Epithelial cell of proximal tubule (primary cell): ENCODE results near the gene TBC1D1. TPM values are rescaled to one million over a fixed set of nuclear protein-coding genes. Genes with fewer than 3 reads are reported as not detected.

Source experiments
- DNase-seq: peaks from one replicate; pipeline ENCODE4 v3.0.0-alpha.2; 2011; ENCODE audit warnings: low read depth
- H3K4me3 ChIP-seq: 2 replicates; pipeline ENCODE4 v1.5.1; 2011; ENCODE audit warnings: low read depth, mild to moderate bottlenecking, low read length
- total RNA-seq: library from RNA; depleted of rRNA; stranded (reverse); fragments of >200 nt; gene quantifications from 2 replicates; pipeline ENCODE4 v1.2.3, GENCODE V29; 2015
- TF ChIP-seq, protein P1 (sequence below): conservative IDR thresholded peaks from 2 replicates; pipeline ENCODE4 v1.5.1; 2012; ENCODE audit warnings: low read depth, mild to moderate bottlenecking, low read length

Gene TBC1D1
- total RNA-seq, 1 donor from 2014 or later = 157 TPM

DNA sequence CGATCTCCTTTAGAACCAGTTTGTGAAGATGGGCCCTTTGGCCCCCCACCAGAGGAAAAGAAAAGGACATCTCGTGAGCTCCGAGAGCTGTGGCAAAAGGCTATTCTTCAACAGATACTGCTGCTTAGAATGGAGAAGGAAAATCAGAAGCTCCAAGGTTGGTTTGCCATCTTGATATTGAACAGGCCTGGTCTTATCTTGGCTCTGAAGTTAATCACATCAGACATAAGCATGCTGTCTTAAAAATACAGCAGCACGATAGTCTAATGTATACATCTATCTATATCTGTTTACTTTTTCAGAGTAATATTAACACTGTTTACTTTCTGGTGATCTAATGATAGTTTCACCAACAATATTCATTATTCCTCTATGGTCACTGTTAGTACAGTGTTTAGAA lies 199.1 kb downstream of the TBC1D1 start:
- TF ChIP-seq, protein P1, sequence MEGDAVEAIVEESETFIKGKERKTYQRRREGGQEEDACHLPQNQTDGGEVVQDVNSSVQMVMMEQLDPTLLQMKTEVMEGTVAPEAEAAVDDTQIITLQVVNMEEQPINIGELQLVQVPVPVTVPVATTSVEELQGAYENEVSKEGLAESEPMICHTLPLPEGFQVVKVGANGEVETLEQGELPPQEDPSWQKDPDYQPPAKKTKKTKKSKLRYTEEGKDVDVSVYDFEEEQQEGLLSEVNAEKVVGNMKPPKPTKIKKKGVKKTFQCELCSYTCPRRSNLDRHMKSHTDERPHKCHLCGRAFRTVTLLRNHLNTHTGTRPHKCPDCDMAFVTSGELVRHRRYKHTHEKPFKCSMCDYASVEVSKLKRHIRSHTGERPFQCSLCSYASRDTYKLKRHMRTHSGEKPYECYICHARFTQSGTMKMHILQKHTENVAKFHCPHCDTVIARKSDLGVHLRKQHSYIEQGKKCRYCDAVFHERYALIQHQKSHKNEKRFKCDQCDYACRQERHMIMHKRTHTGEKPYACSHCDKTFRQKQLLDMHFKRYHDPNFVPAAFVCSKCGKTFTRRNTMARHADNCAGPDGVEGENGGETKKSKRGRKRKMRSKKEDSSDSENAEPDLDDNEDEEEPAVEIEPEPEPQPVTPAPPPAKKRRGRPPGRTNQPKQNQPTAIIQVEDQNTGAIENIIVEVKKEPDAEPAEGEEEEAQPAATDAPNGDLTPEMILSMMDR = no peak
- H3K4me3 ChIP-seq = no peak overlapping the region
- DNase-seq = no peak

DNA sequence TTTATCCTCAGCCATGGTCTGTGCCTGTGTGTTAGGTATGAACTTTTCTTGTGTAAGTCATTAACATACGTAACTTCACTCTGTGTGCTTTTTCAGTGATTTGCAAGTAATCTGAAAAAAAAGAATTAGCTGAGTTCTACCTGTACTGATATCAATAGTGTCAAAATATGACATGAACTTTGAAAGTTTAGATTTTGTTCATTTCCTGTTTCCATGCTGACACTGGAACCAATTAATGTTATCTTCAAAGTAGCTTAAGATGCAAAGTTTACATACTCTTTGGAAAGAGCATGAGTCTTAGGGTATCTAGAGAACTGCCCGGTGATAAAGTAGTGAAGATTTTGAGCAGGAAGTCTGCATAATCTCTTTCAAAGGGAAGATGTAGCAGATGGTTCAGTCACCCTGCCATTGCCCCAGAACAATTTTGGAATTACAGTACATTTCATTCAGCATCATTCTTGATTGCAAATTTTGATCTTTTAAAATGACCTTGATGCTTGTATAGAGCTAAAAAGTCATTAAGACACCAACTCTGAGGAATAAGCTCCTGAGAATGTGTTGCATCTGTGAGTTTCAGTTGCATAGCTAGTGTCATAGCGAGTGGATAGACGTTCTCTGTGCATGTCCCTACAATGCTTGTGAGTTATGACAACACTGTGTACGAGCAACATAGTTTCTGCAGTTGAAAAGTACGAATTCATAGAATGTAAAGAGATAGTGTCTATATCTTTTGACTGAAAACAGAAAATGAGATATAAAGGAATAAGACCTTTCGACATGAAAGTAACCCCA lies 199.8 kb downstream of the TBC1D1 start:
- TF ChIP-seq, protein P1 = no peak
- DNase-seq = no peak
- no peak overlapping the region for H3K4me3 ChIP-seq

DNA sequence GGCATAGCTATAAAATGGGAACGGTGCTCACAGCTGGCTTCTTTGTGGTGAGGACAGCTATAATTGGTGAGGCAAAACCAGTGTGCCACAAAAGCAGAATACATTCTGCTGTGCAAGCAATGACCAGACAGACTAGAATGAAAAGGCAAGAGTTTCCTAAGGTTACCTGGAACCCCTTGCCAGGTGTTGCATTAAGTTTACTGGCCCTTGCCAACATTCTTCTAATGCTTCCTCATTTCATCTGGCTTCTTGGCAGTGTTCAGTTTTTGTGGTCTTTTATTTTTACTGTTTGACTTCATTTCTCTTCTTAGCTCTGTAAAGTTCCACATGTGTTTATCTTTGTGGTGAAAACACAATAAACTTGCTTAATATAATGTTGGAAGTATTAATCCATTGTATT lies 200.8 kb downstream of the TBC1D1 start:
- TF ChIP-seq, protein P1 = no peak
- H3K4me3 ChIP-seq = no peak overlapping the region
- DNase-seq = no peak

DNA sequence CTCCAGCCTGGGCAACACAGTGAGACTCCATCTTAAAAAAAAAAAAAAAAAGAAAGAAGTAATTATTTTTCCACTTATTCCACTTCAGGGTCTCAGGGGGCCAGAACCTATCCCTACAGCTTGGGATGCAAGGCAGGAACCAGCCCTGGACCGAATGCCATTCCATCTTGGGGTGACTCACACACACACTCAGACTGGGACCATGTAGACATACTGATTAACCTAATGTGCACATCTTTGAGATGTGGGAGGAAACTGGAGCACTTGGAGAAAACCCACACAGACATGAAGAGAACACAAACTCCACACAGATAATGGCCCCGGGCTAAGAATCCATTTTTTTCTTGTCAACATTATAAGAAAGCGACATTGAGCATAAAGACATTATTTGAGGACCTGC lies 201.8 kb downstream of the TBC1D1 start:
- no peak overlapping the region for H3K4me3 ChIP-seq
- no peak for DNase-seq
- TF ChIP-seq, protein P1 = no peak

DNA sequence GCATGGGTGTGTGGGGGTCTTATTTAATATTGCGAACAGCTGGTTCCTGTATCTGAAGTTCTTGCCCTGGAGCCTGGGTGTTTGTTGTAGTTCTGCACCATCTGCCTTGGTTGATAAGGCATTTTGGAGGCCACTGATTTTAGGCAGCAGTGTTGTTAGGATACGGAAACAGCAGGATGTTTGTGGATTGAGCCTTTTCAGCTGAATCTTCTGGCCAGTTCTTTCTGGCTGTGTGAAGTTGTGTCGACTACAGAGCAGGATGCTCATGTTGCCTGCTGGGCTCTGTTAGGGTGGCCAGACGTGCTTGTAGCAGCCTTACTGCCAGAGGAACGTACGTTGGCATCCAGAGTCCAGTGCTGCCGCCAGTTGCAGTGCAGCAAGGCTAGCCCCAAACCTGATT lies 203.5 kb downstream of the TBC1D1 start:
- TF ChIP-seq, protein P1 = no peak
- no peak overlapping the region for H3K4me3 ChIP-seq
- DNase-seq = no peak

DNA sequence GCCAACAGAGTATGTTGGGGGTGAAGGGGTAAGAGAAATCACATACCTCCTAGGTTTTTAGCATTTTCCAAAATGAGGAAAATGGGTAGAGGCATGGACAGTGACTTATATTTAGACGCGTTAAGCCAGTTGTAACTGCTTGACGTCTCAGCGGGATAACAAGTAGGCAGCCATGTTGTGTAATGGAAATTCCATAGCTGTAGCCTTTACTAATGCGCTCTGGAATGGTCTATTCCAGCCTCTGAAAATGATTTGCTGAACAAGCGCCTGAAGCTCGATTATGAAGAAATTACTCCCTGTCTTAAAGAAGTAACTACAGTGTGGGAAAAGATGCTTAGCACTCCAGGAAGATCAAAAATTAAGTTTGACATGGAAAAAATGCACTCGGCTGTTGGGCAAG lies 204.8 kb downstream of the TBC1D1 start:
- TF ChIP-seq, protein P1 = no peak
- no peak overlapping the region for H3K4me3 ChIP-seq
- DNase-seq = no peak

DNA sequence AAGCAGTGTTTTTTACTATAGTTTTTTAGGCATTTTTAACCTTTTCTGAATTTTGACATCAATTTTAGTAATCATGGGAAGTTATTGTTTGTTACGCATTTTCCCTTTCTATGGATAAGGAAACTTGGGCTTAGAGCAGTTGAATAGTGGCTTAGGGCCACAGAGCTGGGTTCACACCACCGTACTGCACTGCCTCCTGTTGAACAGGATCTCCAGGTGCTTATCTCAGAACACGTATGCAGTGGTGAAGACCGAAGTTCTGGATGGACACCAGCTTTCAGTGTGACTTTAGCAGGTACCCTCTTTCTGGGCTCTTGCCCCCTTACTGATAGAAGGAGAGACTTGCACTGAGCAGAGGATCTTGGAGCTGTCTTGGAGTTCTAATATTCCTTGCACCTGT lies 206.9 kb downstream of the TBC1D1 start:
- TF ChIP-seq, protein P1 = no peak
- H3K4me3 ChIP-seq = no peak overlapping the region

More for the DNA sequence above, 206.9 kb downstream of the TBC1D1 start:
- no peak for DNase-seq
